Measurements from ENCODE around the gene XRCC5. TPM values are rescaled to one million over a fixed set of nuclear protein-coding genes. Genes with fewer than 3 reads are reported as not detected.

Gene XRCC5
- total RNA-seq, 1 donor from 2014 or later, result 185 TPM

DNA sequence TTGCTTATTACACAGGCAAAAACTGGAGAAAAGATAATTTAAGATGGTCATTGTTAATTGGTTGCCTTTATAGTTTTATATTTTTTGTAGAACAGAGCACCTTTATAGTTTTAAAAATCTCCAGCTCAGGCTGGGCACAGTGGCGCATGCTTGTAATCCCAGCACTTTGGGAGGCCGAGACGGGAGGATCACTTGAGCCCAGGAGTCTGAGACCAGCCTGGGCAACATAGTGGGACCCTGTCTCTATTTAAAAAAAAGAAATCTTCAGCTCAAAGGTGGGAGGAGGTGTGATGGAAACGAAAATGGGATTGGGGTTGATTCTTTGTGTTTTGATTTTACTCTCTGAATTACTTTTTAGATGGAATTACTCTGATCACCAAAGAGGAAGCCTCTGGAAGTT, 85.4 kb downstream of the XRCC5 start:
- TF ChIP-seq, protein P1, sequence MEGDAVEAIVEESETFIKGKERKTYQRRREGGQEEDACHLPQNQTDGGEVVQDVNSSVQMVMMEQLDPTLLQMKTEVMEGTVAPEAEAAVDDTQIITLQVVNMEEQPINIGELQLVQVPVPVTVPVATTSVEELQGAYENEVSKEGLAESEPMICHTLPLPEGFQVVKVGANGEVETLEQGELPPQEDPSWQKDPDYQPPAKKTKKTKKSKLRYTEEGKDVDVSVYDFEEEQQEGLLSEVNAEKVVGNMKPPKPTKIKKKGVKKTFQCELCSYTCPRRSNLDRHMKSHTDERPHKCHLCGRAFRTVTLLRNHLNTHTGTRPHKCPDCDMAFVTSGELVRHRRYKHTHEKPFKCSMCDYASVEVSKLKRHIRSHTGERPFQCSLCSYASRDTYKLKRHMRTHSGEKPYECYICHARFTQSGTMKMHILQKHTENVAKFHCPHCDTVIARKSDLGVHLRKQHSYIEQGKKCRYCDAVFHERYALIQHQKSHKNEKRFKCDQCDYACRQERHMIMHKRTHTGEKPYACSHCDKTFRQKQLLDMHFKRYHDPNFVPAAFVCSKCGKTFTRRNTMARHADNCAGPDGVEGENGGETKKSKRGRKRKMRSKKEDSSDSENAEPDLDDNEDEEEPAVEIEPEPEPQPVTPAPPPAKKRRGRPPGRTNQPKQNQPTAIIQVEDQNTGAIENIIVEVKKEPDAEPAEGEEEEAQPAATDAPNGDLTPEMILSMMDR (IDR thresholded peaks at IDR 0.05; ENCODE audit: insufficient read depth, low read length, severe bottlenecking), result no peak
- Histone ChIP-seq H3K27me3 (ENCODE audit: control insufficient read depth, insufficient read depth, low read length) (no peaks in the 10 kb centered on the region), H3K36me3 (ENCODE audit: control insufficient read depth, insufficient read depth, low read length) (peaks cover 17% of the 10 kb centered on the region), H3K4me3 (ENCODE audit: low read depth, low read length) (no peak overlapping the region)
- DNase-seq (ENCODE audit: low read depth), result no peak
- FAIRE-seq, result no peak

DNA sequence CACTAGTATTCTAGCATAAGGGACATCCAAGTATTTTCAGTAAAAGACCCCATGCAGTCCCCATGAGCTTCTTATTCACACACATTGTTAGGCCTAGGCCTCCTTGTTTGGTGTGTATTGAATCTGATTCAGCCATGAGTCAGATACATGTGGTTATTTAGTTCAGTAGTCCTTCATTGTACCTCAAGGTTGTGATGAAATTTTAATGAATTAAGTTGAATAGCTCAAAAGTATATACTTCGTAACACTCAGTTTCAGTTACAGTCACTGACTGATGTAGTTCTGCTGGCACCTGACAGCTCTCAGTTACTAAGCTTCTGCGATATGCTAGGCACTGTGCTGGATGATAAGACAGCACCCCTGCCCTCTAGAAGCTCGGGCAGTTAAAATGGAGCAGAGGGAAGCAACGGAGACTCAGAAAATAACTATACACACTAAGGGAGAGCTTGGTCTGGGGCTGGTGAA, 86.4 kb downstream of the XRCC5 start:
- no peak overlapping the region for H3K4me3 ChIP-seq (ENCODE audit: low read depth, low read length)
- DNase-seq (ENCODE audit: low read depth) (peak; percentile 91), FAIRE-seq (no peak)
- TF ChIP-seq, protein P1 (IDR thresholded peaks at IDR 0.05; ENCODE audit: insufficient read depth, low read length, severe bottlenecking), result no peak
- no peaks in the 10 kb centered on the region for H3K27me3 ChIP-seq (ENCODE audit: control insufficient read depth, insufficient read depth, low read length)
- peaks cover 16% of the 10 kb centered on the region for H3K36me3 ChIP-seq (ENCODE audit: control insufficient read depth, insufficient read depth, low read length)

DNA sequence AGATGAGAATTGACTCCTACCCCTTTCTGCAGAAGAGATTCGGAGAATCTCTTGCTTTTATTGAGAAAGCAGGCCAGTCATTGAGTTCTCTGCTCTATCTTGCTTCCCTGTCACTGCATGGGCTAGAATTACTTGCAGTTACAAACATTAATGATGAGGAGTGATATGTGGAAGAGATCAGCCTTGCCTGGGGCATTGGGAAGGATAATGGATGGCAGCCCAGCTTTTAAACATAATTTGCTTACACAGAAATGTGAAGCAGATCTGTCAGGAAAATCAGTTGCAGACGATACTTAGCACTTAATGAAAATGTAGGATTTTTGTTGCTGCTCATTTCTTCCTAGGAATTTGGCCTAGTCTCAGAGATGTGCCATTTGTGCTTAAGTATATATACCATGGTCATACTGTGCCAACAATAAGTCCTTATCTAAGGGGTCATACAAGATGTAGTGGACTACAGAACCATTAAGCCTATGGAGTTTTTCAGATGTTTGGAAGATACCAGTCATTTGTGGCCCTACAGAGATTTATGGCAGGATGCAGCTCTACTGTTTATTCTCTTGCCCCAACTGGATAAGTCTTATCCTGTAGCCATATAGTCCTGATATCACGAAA, 92.7 kb downstream of the XRCC5 start:
- Histone ChIP-seq H3K4me3 (ENCODE audit: low read depth, low read length) (no peak overlapping the region), H3K36me3 (ENCODE audit: control insufficient read depth, insufficient read depth, low read length) (peaks cover 24% of the 10 kb centered on the region), H3K27me3 (ENCODE audit: control insufficient read depth, insufficient read depth, low read length) (no peaks in the 10 kb centered on the region)
- TF ChIP-seq, protein P1 (IDR thresholded peaks at IDR 0.05; ENCODE audit: insufficient read depth, low read length, severe bottlenecking), result no peak
- DNase-seq (ENCODE audit: low read depth) (no peak), FAIRE-seq (no peak)

DNA sequence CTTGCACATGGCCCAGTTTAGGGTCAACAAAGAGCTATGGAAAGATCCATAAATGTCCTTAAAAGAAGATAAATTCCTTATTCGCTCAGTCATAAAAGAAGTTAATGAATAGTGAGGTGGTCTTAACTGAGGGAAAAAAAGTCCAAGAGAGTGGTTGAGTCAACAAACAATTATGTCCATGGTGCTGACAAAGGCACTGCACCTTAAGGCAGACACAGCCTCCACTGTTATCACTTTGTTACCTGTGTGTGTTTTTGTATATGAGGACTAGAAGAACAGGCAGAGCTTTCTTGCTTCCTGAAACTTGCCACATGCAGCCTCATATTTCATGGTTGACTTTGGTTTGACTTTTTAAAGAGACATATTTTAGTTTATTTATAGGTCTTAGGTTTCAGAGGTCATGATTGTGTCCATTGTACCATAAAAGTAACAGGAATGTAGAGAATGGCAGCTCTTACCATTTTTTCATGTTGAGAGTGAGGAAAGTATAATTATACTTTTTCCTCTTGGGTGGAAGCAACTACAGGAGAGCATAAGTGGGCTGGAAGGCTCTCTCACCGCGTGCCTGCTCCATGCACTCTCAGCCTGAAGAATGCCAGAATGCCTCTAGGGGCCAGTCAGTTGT, 93.6 kb downstream of the XRCC5 start:
- TF ChIP-seq, protein P1 (IDR thresholded peaks at IDR 0.05; ENCODE audit: insufficient read depth, low read length, severe bottlenecking), result no peak
- FAIRE-seq (no peak), DNase-seq (ENCODE audit: low read depth) (no peak)
- Histone ChIP-seq H3K4me3 (ENCODE audit: low read depth, low read length) (no peak overlapping the region), H3K36me3 (ENCODE audit: control insufficient read depth, insufficient read depth, low read length) (peaks cover 20% of the 10 kb centered on the region), H3K27me3 (ENCODE audit: control insufficient read depth, insufficient read depth, low read length) (no peaks in the 10 kb centered on the region)

DNA sequence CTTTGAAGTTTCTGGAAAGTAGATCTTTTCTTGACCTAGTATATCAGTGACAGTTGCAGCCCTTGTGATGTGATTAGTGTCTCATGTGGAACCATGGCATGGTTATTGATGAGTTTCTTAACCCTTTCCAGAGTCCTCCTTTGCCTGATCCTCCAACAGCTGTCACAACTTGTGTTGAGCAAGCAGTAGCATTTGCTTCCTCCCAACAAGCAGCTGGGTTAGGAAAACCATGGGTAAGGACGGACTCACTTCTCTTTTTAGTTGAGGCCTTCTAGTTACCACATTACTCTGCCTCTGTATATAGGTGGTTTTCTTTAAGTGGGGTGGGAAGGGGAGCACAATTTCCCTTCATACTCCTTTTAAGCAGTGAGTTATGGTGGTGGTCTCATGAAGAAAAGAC, 96.3 kb downstream of the XRCC5 start:
- FAIRE-seq, result no peak
- TF ChIP-seq, protein P1 (IDR thresholded peaks at IDR 0.05; ENCODE audit: insufficient read depth, low read length, severe bottlenecking), result no peak
- no peaks in the 10 kb centered on the region for H3K27me3 ChIP-seq (ENCODE audit: control insufficient read depth, insufficient read depth, low read length)
- DNase-seq (ENCODE audit: low read depth), result no peak
- H3K36me3 ChIP-seq (ENCODE audit: control insufficient read depth, insufficient read depth, low read length), result peaks cover 15% of the 10 kb centered on the region
- no peak overlapping the region for H3K4me3 ChIP-seq (ENCODE audit: low read depth, low read length)
